Skeletal muscle cell (primary cell): ENCODE measurements around the gene TMTC1.
"Not testable (repeated sequence)": the region's sequence is repeated elsewhere in the genome, so short reads cannot be mapped to it uniquely, and the experiment has no call there.

Experiments used
- DNase-seq: peaks from one replicate; pipeline ENCODE4 v3.0.0-alpha.2; 2010; ENCODE audit warnings: low read depth
- H3K4me3 ChIP-seq: 2 replicates; pipeline ENCODE4 v1.5.1; 2011; ENCODE audit warnings: low read depth, mild to moderate bottlenecking, control low read depth, low read length, moderate library complexity

TMTC1 gene

GRCh38 chr12:29783773-29784666, at the start of gene TMTC1:
Gene TMTC1, minus strand, starts transcription at chr12:29783942. Its CDS starts 191 bp downstream, at chr12:29783751.
- DNase-seq = no peak
- peak within 1 kb of the TSS; percentile 79 for H3K4me3 ChIP-seq

- no peak overlapping the region for H3K4me3 ChIP-seq
- no peak for DNase-seq
Observed at GRCh38 chr12:29831173-29831572, 47.4 kb upstream of the TMTC1 start.

- H3K4me3 ChIP-seq = no peak overlapping the region
- no peak for DNase-seq
Observed at GRCh38 chr12:29830391-29830790, 46.6 kb upstream of the TMTC1 start.

- DNase-seq = no peak
- H3K4me3 ChIP-seq = no peak overlapping the region
Observed at GRCh38 chr12:29818916-29819623, 35.3 kb upstream of the TMTC1 start.

- no peak for DNase-seq
- no peak overlapping the region for H3K4me3 ChIP-seq
Observed at GRCh38 chr12:29816874-29817725, 33.4 kb upstream of the TMTC1 start.

- not testable (repeated sequence) for DNase-seq, H3K4me3 ChIP-seq
Observed at GRCh38 chr12:29809616-29810361, 26.0 kb upstream of the TMTC1 start.

GRCh38 chr12:29807129-29807528, 23.4 kb upstream of the TMTC1 start:
- no peak overlapping the region for H3K4me3 ChIP-seq
- DNase-seq = no peak

GRCh38 chr12:29804019-29804418, 20.3 kb upstream of the TMTC1 start:
- no peak for DNase-seq
- H3K4me3 ChIP-seq = no peak overlapping the region

GRCh38 chr12:29799591-29799990, 15.8 kb upstream of the TMTC1 start:
- no peak overlapping the region for H3K4me3 ChIP-seq
- DNase-seq = no peak

- DNase-seq = no peak
- H3K4me3 ChIP-seq = no peak overlapping the region
Observed at GRCh38 chr12:29797565-29798355, 14.0 kb upstream of the TMTC1 start.

- DNase-seq = peak; percentile 78
- H3K4me3 ChIP-seq = no peak overlapping the region
Observed at GRCh38 chr12:29796823-29797263, 13.1 kb upstream of the TMTC1 start.

- no peak for DNase-seq
Observed at GRCh38 chr12:29795715-29796114, 12.0 kb upstream of the TMTC1 start.

GRCh38 chr12:29794862-29795261, 11.1 kb upstream of the TMTC1 start:
- DNase-seq = no peak
- H3K4me3 ChIP-seq = no peak overlapping the region

More at GRCh38 chr12:29795715-29796114, 12.0 kb upstream of the TMTC1 start:
- H3K4me3 ChIP-seq = no peak overlapping the region

- no peak for DNase-seq
- H3K4me3 ChIP-seq = no peak overlapping the region
Observed at GRCh38 chr12:29792853-29793252, 9.1 kb upstream of the TMTC1 start.

- no peak overlapping the region for H3K4me3 ChIP-seq
Observed at GRCh38 chr12:29792132-29792531, 8.4 kb upstream of the TMTC1 start.

GRCh38 chr12:29782871-29783772, 620 bp downstream of the TMTC1 start:
- no peak for DNase-seq
- peak overlapping the region; percentile 79 for H3K4me3 ChIP-seq

More at GRCh38 chr12:29792132-29792531, 8.4 kb upstream of the TMTC1 start:
- no peak for DNase-seq

- peak overlapping the region; percentile 79 for H3K4me3 ChIP-seq
- DNase-seq = peak; percentile 63
Observed at GRCh38 chr12:29782285-29782870, 1.4 kb downstream of the TMTC1 start.
